Activated CD4-positive, alpha-beta T cell treated with anti-CD3 and anti-CD28 coated beads, Interleukin-2, Interleukin-4, amounts not matched to agents 100 ng/mL and 50 ng/mL, durations not matched to agents 16 hours and 8 hours (primary cell): ENCODE data around the gene MOCS1.

ENCODE experiments used
- DNase-seq: peaks from one replicate; pipeline ENCODE4 v3.0.0-alpha.2; 2020; ENCODE audit warnings: low spot score

Gene MOCS1

DNA sequence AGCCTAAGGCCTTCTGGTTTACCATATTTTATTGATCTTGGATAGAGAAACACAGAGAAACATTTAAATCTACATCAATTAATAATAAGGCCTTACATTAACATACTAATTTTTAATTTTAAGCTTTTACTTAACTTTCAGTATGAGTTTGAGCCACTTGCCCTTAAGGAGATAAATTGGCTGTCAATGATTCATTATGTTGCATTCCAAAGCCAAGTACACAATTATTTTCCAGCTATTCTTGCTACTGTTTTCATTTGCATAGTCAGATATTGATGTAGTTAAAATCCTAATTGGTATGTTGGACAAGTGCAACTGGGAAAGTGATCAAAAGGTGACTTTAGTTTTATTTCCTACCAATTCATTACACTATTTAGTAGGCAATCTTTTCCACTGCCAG, 58.2 kb downstream of the MOCS1 start:
- DNase-seq = no peak

DNA sequence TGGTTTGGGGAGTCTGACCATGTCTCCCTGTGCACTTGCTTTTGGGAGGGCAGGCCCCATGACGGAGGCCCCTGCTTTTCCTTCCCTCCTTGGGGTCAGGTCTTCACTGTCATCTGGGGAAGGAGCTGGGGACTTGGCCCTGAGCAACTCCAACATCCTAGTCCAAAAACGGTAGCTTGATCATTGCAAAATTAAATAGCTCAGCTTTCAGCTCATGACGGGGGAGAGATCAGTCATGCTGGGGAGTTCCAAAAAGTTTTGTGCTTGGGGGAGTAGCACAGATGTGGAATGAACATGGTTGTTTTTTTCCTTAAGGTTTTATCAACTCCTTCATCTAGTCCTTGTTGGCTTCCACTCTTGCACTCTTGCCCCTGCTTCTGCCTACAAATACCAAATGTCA, 60.8 kb downstream of the MOCS1 start:
- DNase-seq = no peak

DNA sequence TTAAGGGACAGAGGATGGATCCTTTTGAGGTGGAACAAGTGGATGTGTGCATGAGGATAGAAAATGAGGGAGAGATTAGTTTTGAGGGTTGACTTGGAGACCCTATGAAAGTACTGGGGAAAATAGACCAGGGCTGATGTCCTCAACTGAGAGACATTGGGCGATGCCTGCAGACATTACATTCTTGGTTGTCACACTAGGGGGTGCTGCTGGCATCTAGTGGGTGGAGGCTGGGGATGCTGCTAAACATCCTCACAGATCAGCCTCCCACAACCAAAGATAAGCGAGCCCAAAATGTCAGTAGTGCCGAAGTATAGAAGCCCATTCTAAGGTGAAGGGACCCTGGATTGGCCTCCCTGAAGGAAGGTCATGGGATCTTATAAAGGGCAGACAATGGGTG, 63.3 kb downstream of the MOCS1 start:
- DNase-seq = no peak

DNA sequence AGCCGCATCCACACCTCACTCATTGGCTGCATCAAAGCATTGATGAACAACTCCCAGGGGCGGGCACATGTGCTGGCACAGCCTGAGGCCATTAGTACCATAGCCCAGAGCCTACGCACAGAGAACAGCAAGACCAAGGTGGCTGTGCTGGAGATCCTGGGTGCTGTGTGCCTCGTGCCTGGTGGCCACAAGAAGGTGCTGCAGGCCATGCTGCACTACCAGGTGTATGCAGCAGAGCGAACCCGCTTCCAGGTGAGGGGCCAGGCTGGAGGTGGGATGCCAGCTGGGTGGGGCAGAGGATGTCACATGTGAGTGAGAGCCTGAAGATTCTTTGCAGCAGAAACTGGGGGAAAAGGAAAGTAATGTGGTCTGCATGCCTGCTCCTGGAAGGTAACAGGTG, 66.7 kb downstream of the MOCS1 start:
- DNase-seq = no peak

DNA sequence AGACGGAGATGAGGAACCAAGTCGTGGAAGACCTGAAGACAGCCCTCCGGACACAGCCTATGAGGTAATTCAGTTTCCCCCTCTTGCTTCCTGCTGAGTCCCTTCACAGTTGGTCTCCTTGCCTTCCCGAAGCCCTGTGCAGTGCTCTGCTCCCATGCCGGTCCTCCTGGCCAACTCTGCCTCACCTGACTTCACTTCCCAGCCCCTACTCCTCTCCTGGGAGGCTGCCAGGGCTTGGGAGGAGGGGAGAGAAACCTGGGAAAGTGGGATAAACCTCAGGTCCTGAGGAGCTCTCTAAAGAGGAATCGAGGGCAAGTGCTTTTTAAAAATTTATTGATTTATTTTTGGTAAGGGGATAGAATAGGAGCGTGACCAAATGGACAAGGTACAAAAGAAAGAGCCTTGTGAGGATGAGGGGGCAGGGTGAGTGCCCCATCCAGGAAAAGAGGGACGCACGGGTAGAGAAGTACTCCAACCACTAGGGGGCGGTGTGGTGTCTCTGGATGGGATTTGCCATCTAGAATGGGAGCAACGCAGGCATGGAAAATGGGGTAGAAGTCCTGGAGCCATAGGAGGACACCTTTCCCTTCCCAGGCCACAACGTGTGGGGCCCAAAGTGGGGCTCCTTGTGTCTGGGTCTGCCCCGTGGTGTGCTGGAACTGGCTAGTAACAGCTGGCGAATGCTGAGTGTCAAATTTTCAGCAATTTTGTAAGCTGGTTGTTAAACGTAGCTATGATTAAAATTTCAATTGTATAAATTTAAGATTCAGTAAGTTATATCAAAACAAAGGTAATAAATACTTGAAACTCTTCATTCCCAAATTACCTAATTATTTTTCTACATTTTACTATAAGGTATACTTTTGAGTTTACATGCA, 69.0 kb downstream of the MOCS1 start:
- DNase-seq = peak; percentile 60

DNA sequence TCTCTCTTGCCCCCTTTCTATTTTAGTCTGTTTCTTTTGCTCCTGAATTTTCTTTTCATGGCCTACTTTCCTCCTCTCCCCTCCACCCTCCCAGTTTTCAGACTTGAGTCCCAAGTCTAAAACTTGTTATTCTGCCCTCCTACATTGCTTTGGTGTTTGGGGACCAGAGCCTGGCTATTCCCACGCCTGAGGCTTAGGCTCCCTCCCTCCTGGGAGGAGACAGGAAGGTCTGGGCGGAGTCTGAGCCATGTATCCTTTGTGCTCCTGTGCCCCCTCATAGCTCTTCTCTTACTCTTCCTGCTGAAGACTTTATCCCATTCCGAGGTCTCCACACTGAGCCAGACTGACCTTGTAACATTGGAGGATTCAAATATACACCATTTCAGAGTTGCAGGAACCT, 72.6 kb downstream of the MOCS1 start:
- no peak for DNase-seq

DNA sequence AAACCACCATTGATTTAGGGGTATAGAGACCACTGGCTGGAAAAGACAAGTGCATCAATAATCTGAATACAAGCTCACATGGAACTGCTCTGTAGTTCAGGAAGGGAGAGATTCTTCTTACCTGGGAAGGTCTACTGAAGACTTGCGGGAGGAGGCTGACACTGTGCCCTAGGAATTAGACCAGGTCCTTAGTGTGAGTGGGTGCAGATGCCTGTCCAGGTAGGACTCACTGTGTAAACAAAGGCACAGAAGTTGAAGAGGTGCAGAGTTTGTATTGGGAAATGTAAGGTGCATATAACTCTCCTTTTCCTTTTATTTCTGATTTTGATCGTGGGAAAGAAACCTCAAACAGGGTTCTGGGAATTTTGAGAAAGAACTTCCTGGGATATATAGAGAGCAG, 75.2 kb downstream of the MOCS1 start:
- no peak for DNase-seq

DNA sequence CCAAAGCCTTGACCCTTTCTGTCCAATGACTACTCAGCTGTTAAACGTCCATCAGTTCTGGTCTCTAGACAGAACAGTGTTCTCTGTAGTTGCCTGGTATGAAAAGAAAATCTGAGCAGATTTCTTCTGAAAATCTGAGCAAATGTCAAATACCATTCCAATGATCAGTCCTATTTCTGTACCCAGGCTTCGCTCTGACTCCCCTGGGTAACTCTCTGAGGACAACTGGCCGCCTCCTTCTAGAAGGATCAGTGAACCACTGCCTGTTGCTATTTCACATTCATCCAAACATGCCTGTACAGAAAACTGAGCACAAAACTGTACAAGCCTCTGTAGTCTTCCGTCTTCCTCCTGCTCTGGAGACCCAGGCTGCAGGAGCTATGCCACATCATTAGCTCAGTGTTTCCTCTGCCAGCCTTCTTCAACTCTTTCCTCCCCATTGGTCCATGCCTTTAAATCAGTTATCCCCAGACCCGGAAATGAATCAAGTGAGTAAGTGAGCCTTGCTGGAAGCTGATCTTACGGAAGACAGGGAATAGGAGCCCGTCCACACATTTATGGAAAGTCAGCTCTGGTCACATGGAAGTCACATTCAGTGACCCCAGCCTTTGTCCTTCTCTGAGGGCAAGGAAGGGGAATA, 78.8 kb downstream of the MOCS1 start:
- no peak for DNase-seq
